Measurements from ENCODE around the gene JUND.

JUND gene

GRCh38 chr19:18289471-18290301 lies 8.3 kb upstream of the JUND start:
- no peak for DNase-seq

GRCh38 chr19:18287836-18288772 lies 6.7 kb upstream of the JUND start:
- DNase-seq: no peak

- DNase-seq: no peak
Measured at GRCh38 chr19:18286973-18287635, 5.7 kb upstream of the JUND start.

- no peak for DNase-seq
Measured at GRCh38 chr19:18284712-18285360, 3.4 kb upstream of the JUND start.

- DNase-seq: no peak
Measured at GRCh38 chr19:18283338-18283737, 1.9 kb upstream of the JUND start.

GRCh38 chr19:18282788-18283141 lies 1.3 kb upstream of the JUND start:
- no peak for DNase-seq

GRCh38 chr19:18282021-18282787 lies 782 bp upstream of the JUND start:
- no peak for DNase-seq

GRCh38 chr19:18280247-18281081 lies 958 bp downstream of the JUND start:
- DNase-seq: no peak

- DNase-seq: peak in 1 of 2 experiments; percentile 54
Measured at GRCh38 chr19:18279516-18280246, 1.7 kb downstream of the JUND start.

GRCh38 chr19:18279266-18279515 lies 2.2 kb downstream of the JUND start:
- no peak for DNase-seq

- no peak for DNase-seq
Measured at GRCh38 chr19:18278521-18279265, 2.7 kb downstream of the JUND start.

GRCh38 chr19:18274781-18275356 lies 6.6 kb downstream of the JUND start:
- DNase-seq: peak in 1 of 2 experiments; percentile 29

GRCh38 chr19:18274219-18274780 lies 7.1 kb downstream of the JUND start, which contains the start of gene IQCN:
Gene IQCN (minus strand): TSS chr19:18274452. CDS start chr19:18269478, 4,974 bp downstream.
- no peak for DNase-seq

GRCh38 chr19:18273561-18274218 lies 7.7 kb downstream of the JUND start:
- no peak for DNase-seq

- DNase-seq: no peak
Measured at GRCh38 chr19:18271433-18271841, 10.0 kb downstream of the JUND start.

- no peak for DNase-seq
Measured at GRCh38 chr19:18270326-18270725, 11.1 kb downstream of the JUND start.

GRCh38 chr19:18269070-18269723 lies 12.2 kb downstream of the JUND start:
- no peak for DNase-seq

Measured in cerebellar nuclear complex (tissue), 1 donor.